Parathyroid adenoma (tissue), 2 donors: ENCODE data around the gene ZFYVE1.

Experiments
- H2AFZ ChIP-seq: fragments of 300-600 bp; sonication (generic); one replicate; pipeline ENCODE4 v1.7.0; 2017; ENCODE audit warnings: antibody characterized with exemption, mild to moderate bottlenecking
- H3K27ac ChIP-seq: fragments of 300-600 bp; sonication (generic); one replicate; pipeline ENCODE4 v1.7.0; 2017
- H3K27me3 ChIP-seq: fragments of 300-600 bp; sonication (generic); one replicate; pipeline ENCODE4 v1.7.0; 2017; ENCODE audit warnings: low read length; ENCODE audit not compliant: control insufficient read depth, insufficient read depth
- H3K36me3 ChIP-seq: fragments of 300-600 bp; sonication (generic); one replicate; pipeline ENCODE4 v1.7.0; 2017; ENCODE audit warnings: low read length; ENCODE audit not compliant: control insufficient read depth, insufficient read depth
- H3K4me1 ChIP-seq: fragments of 300-600 bp; sonication (generic); one replicate; pipeline ENCODE4 v1.7.0; 2017; ENCODE audit warnings: control low read depth
- H3K4me2 ChIP-seq: fragments of 300-600 bp; sonication (generic); one replicate; pipeline ENCODE4 v1.7.0; 2017; ENCODE audit warnings: low read length
- H3K4me3 ChIP-seq: fragments of 300-600 bp; sonication (generic); one replicate; pipeline ENCODE4 v1.7.0; 2017; ENCODE audit warnings: low read depth, low read length
- H3K79me2 ChIP-seq: fragments of 300-600 bp; sonication (generic); one replicate; pipeline ENCODE4 v1.7.0; 2017; ENCODE audit warnings: control low read depth
- H3K9ac ChIP-seq: fragments of 300-600 bp; sonication (generic); one replicate; pipeline ENCODE4 v1.7.0; 2017; ENCODE audit warnings: mild to moderate bottlenecking
- H3K9me3 ChIP-seq: fragments of 300-600 bp; sonication (generic); one replicate; pipeline ENCODE4 v1.7.0; 2017; ENCODE audit warnings: low read length; ENCODE audit not compliant: control insufficient read depth
- TF ChIP-seq, protein P1 (sequence below): fragments of 300-600 bp; sonication (generic); IDR thresholded peaks from one replicate; pipeline ENCODE4 v1.7.0; 2017; ENCODE audit warnings: antibody characterized with exemption, mild to moderate bottlenecking
- donor health status: primary hyperparathyroidism.

The ZFYVE1 gene

GRCh38 chr14:73000073-73000472 is 26.8 kb downstream of the ZFYVE1 start:
- no peaks in the 10 kb centered on the region for H3K36me3 ChIP-seq
- no peak overlapping the region for H3K4me2 ChIP-seq
- H3K9ac ChIP-seq, result no peak overlapping the region

GRCh38 chr14:72999316-72999715 is 27.6 kb downstream of the ZFYVE1 start:
- Histone ChIP-seq H3K79me2 (peaks cover 9% of the 10 kb centered on the region), H3K27me3 (no peaks in the 10 kb centered on the region), H3K27ac (no peak overlapping the region), H3K4me3 (no peak overlapping the region), H3K9ac (no peak overlapping the region), H3K4me1 (no peaks in the 10 kb centered on the region), H2AFZ (no peak overlapping the region), H3K4me2 (no peak overlapping the region), H3K36me3 (no peaks in the 10 kb centered on the region), H3K9me3 (no peaks in the 10 kb centered on the region)
- TF ChIP-seq, protein P1, sequence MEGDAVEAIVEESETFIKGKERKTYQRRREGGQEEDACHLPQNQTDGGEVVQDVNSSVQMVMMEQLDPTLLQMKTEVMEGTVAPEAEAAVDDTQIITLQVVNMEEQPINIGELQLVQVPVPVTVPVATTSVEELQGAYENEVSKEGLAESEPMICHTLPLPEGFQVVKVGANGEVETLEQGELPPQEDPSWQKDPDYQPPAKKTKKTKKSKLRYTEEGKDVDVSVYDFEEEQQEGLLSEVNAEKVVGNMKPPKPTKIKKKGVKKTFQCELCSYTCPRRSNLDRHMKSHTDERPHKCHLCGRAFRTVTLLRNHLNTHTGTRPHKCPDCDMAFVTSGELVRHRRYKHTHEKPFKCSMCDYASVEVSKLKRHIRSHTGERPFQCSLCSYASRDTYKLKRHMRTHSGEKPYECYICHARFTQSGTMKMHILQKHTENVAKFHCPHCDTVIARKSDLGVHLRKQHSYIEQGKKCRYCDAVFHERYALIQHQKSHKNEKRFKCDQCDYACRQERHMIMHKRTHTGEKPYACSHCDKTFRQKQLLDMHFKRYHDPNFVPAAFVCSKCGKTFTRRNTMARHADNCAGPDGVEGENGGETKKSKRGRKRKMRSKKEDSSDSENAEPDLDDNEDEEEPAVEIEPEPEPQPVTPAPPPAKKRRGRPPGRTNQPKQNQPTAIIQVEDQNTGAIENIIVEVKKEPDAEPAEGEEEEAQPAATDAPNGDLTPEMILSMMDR, result no peak

More at GRCh38 chr14:73000073-73000472, 26.8 kb downstream of the ZFYVE1 start:
- TF ChIP-seq, protein P1, result no peak
- Histone ChIP-seq H3K4me3 (no peak overlapping the region), H3K9me3 (no peaks in the 10 kb centered on the region), H3K27ac (no peak overlapping the region), H3K4me1 (no peaks in the 10 kb centered on the region), H3K27me3 (no peaks in the 10 kb centered on the region), H2AFZ (no peak overlapping the region), H3K79me2 (peaks cover 13% of the 10 kb centered on the region)

- no peaks in the 10 kb centered on the region for H3K9me3 ChIP-seq
- no peak overlapping the region for H3K4me3 ChIP-seq
- H3K79me2 ChIP-seq, result peaks cover 2% of the 10 kb centered on the region
- H2AFZ ChIP-seq, result no peak overlapping the region
- no peak overlapping the region for H3K9ac ChIP-seq
- H3K27me3 ChIP-seq, result no peaks in the 10 kb centered on the region
- H3K27ac ChIP-seq, result no peak overlapping the region
- TF ChIP-seq, protein P1, result no peak
- H3K4me2 ChIP-seq, result no peak overlapping the region
- no peaks in the 10 kb centered on the region for H3K4me1 ChIP-seq
- H3K36me3 ChIP-seq, result no peaks in the 10 kb centered on the region
Measured at GRCh38 chr14:72998252-72998903, 28.5 kb downstream of the ZFYVE1 start.

GRCh38 chr14:72996916-72997315 is 30.0 kb downstream of the ZFYVE1 start:
- no peaks in the 10 kb centered on the region for H3K27me3 ChIP-seq
- H3K4me3 ChIP-seq, result no peak overlapping the region
- H2AFZ ChIP-seq, result no peak overlapping the region
- no peaks in the 10 kb centered on the region for H3K79me2 ChIP-seq
- TF ChIP-seq, protein P1, result no peak
- H3K4me1 ChIP-seq, result no peaks in the 10 kb centered on the region
- H3K27ac ChIP-seq, result no peak overlapping the region
- no peaks in the 10 kb centered on the region for H3K9me3 ChIP-seq
- H3K9ac ChIP-seq, result no peak overlapping the region
- H3K36me3 ChIP-seq, result no peaks in the 10 kb centered on the region
- H3K4me2 ChIP-seq, result no peak overlapping the region

GRCh38 chr14:72990171-72990570 is 36.7 kb downstream of the ZFYVE1 start:
- Histone ChIP-seq H3K27ac (no peak overlapping the region), H3K79me2 (no peaks in the 10 kb centered on the region), H3K9me3 (no peaks in the 10 kb centered on the region), H3K4me3 (no peak overlapping the region), H2AFZ (no peak overlapping the region), H3K4me1 (no peaks in the 10 kb centered on the region), H3K4me2 (no peak overlapping the region), H3K27me3 (no peaks in the 10 kb centered on the region), H3K36me3 (no peaks in the 10 kb centered on the region), H3K9ac (no peak overlapping the region)
- TF ChIP-seq, protein P1, result no peak
